Tibial nerve (tissue), 4 donors: ENCODE results near the gene PPP2R3A. TPM values are rescaled to one million over a fixed set of nuclear protein-coding genes. Genes with fewer than 3 reads are reported as not detected.

Source experiments
- DNase-seq, 2 donors: peaks; one replicate each; pipeline ENCODE4 v3.0.0-alpha.2; 2019; ENCODE audit warnings: low spot score in 2 of 2
- H3K27ac ChIP-seq, 4 donors: fragments of 200-600 bp; sonication (generic) in 3 of 4; one replicate each; pipeline ENCODE4 v1.5.1; 2017 to 2019; ENCODE audit warnings: mild to moderate bottlenecking in 1 of 4
- H3K27me3 ChIP-seq, 2 donors: fragments of 200-600 bp; sonication (generic) in 1 of 2; one replicate each; pipeline versions ENCODE4 v1.5.1 to v1.6.0; 2017 to 2019
- H3K36me3 ChIP-seq, 3 donors: fragments of 200-600 bp; sonication (generic); one replicate each; pipeline ENCODE4 v1.5.1; 2018 to 2019
- H3K4me1 ChIP-seq, 4 donors: fragments of 200-600 bp; sonication (generic) in 3 of 4; one replicate each; pipeline ENCODE4 v1.5.1; 2017 to 2019
- H3K4me3 ChIP-seq, 4 donors: fragments of 200-600 bp; sonication (generic) in 3 of 4; one replicate each; pipeline ENCODE4 v1.5.1; 2017 to 2019; ENCODE audit warnings: mild to moderate bottlenecking in 1 of 4, moderate library complexity in 1 of 4
- H3K9me3 ChIP-seq, 4 donors: fragments of 200-600 bp; sonication (generic) in 3 of 4; one replicate each; pipeline ENCODE4 v1.5.1; 2017 to 2019
- EP300 ChIP-seq, 2 donors: sonication (generic); formaldehyde crosslinking; IDR thresholded peaks; one replicate each; pipeline ENCODE4 v1.6.1; 2017; ENCODE audit warnings: antibody characterized with exemption in 2 of 2, mild to moderate bottlenecking in 1 of 2
- POLR2A ChIP-seq, 2 donors: fragments of 450-650 bp; IDR thresholded peaks; one replicate each; pipeline ENCODE4 v1.6.1; 2017; ENCODE audit warnings: antibody characterized with exemption in 2 of 2, mild to moderate bottlenecking in 2 of 2, moderate library complexity in 2 of 2
- WGBS, 2 donors: methylation state at CpG; one replicate each; pipeline ENCODE4 v1.1.5; 2018; 5-methylcytosine and 5-hydroxymethylcytosine counted together
- total RNA-seq, 4 donors: library from RNA; depleted of rRNA; stranded (reverse); fragments of >200 nt; gene quantifications; one replicate each; pipeline ENCODE4 v1.1.0, GENCODE V29; 2016
- TF ChIP-seq, protein P1 (sequence below), 5 experiments: fragments of 200-600 bp in 3 of 5; fragments of 450-650 bp in 2 of 5; sonication (generic) in 3 of 5; IDR thresholded peaks; one replicate each; pipeline ENCODE4 v1.5.1; 2016 to 2019; ENCODE audit warnings: antibody characterized with exemption in 5 of 5, mild to moderate bottlenecking in 3 of 5, moderate library complexity in 2 of 5

Gene PPP2R3A, protein sequence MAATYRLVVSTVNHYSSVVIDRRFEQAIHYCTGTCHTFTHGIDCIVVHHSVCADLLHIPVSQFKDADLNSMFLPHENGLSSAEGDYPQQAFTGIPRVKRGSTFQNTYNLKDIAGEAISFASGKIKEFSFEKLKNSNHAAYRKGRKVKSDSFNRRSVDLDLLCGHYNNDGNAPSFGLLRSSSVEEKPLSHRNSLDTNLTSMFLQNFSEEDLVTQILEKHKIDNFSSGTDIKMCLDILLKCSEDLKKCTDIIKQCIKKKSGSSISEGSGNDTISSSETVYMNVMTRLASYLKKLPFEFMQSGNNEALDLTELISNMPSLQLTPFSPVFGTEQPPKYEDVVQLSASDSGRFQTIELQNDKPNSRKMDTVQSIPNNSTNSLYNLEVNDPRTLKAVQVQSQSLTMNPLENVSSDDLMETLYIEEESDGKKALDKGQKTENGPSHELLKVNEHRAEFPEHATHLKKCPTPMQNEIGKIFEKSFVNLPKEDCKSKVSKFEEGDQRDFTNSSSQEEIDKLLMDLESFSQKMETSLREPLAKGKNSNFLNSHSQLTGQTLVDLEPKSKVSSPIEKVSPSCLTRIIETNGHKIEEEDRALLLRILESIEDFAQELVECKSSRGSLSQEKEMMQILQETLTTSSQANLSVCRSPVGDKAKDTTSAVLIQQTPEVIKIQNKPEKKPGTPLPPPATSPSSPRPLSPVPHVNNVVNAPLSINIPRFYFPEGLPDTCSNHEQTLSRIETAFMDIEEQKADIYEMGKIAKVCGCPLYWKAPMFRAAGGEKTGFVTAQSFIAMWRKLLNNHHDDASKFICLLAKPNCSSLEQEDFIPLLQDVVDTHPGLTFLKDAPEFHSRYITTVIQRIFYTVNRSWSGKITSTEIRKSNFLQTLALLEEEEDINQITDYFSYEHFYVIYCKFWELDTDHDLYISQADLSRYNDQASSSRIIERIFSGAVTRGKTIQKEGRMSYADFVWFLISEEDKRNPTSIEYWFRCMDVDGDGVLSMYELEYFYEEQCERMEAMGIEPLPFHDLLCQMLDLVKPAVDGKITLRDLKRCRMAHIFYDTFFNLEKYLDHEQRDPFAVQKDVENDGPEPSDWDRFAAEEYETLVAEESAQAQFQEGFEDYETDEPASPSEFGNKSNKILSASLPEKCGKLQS (N-terminal part only)
- 10 to 100 TPM; 12.3 to 18.2 (median 13.4) TPM for total RNA-seq

- H3K4me3 ChIP-seq = peak within 1 kb of the TSS; percentile 54 to 94 (median 60)
- H3K9me3 ChIP-seq = peaks cover 0 to 8% (median 0%) of the 10 kb centered on the region in 4 donors
- H3K36me3 ChIP-seq = no peaks in the 10 kb centered on the region
- WGBS, 2 donors = 1 to 2% methylated on average over 27 to 51 of the region's 83 CpGs
- peak within 1 kb of the TSS; percentile 86 to 98 (median 94) for H3K27ac ChIP-seq
- DNase-seq = peak; percentile 70 to 71
- H3K4me1 ChIP-seq = peaks cover 0 to 42% (median 11%) of the 10 kb centered on the region in 4 donors
- TF ChIP-seq POLR2A (IDR thresholded peaks at IDR 0.05) = peak; percentile 19 to 65
- TF ChIP-seq, protein P1, sequence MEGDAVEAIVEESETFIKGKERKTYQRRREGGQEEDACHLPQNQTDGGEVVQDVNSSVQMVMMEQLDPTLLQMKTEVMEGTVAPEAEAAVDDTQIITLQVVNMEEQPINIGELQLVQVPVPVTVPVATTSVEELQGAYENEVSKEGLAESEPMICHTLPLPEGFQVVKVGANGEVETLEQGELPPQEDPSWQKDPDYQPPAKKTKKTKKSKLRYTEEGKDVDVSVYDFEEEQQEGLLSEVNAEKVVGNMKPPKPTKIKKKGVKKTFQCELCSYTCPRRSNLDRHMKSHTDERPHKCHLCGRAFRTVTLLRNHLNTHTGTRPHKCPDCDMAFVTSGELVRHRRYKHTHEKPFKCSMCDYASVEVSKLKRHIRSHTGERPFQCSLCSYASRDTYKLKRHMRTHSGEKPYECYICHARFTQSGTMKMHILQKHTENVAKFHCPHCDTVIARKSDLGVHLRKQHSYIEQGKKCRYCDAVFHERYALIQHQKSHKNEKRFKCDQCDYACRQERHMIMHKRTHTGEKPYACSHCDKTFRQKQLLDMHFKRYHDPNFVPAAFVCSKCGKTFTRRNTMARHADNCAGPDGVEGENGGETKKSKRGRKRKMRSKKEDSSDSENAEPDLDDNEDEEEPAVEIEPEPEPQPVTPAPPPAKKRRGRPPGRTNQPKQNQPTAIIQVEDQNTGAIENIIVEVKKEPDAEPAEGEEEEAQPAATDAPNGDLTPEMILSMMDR (IDR thresholded peaks at IDR 0.05) = peak in 1 of 5 experiments; percentile 10
- TF ChIP-seq EP300 (IDR thresholded peaks at IDR 0.05) = peak in 1 of 2 donors; percentile 71
- H3K27me3 ChIP-seq = no peaks in the 10 kb centered on the region
Observed at GRCh38 chr3:135965506-135966270, at the start of gene PPP2R3A. Gene PPP2R3A (plus strand): TSS chr3:135965728. CDS start chr3:136001499, 35,771 bp downstream.

DNA sequence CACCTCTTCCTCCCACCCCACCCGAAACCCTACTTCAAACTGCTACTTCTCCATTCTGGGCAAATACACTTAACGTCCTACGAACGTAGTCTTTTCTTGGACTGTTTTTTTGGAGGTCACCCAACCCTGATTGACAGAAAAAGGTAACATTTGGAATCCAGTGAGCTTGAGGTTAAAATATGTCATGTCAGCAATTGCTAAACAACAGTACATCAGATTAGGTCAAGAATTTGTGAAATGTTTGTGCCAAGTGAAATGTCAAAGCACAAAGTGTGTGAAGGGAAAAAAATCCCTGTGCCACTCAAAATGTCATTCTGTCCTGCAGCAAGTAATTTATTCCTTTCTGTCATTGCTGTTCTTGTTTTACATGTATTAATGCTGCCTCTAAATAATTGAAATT, 49.2 kb upstream of the PPP2R3A start:
- WGBS, 2 donors = 51 to 52% methylated on average over 4 of the region's 4 CpGs
- Histone ChIP-seq H3K36me3 (no peaks in the 10 kb centered on the region), H3K27ac (no peak overlapping the region), H3K9me3 (no peaks in the 10 kb centered on the region), H3K4me1 (no peaks in the 10 kb centered on the region), H3K4me3 (no peak overlapping the region), H3K27me3 (no peaks in the 10 kb centered on the region)
- TF ChIP-seq, protein P1 (IDR thresholded peaks at IDR 0.05) = no peak
- TF ChIP-seq EP300 (IDR thresholded peaks at IDR 0.05) (no peak), POLR2A (IDR thresholded peaks at IDR 0.05) (no peak)
- DNase-seq = no peak

GRCh38 chr3:135917076-135917475, 48.5 kb upstream of the PPP2R3A start:
- DNase-seq = no peak
- whole genome bisulfite sequencing, 2 donors = 31 to 51% methylated on average over 3 of the region's 3 CpGs
- no peak overlapping the region for H3K4me3 ChIP-seq
- H3K36me3 ChIP-seq = no peaks in the 10 kb centered on the region
- no peaks in the 10 kb centered on the region for H3K4me1 ChIP-seq
- no peaks in the 10 kb centered on the region for H3K27me3 ChIP-seq
- no peaks in the 10 kb centered on the region for H3K9me3 ChIP-seq
- no peak overlapping the region for H3K27ac ChIP-seq
- no peak for TF ChIP-seq EP300 (IDR thresholded peaks at IDR 0.05)
- TF ChIP-seq, protein P1 (IDR thresholded peaks at IDR 0.05) = no peak
- TF ChIP-seq POLR2A (IDR thresholded peaks at IDR 0.05) = no peak

DNA sequence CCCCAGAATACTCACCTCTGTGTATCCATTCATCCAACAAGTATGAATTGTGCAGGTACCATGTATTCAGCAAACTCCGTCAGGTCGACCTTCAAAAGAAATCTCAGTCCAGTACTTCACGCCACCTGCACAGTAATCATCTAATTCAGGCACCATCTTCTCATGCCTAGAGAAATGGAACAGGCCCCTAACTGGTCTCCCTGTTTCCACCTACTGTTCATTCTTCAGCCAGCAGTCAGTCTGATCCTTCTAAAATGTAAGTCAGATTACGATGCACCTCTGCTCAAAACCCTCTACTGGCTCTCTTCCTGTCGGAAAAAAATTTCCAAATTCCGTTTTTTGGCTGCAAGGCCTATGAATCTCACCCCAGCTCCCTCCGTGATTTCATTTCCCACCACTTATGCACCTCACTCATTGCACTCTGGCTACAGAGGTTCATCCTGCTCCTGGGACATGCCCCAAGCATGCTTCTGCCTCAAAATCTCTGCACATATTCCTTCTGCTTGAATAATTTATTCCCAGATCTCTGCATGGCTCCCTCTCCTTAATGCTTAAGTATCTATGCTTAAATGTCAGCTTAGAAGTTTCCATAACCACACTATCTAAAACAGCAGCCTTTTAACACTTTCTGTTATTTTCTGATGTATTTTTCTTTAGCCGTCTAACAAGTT, 47.5 kb upstream of the PPP2R3A start:
- H3K4me3 ChIP-seq = no peak overlapping the region
- no peak overlapping the region for H3K27ac ChIP-seq
- WGBS, 2 donors = 84 to 91% methylated on average over 8 of the region's 8 CpGs
- no peaks in the 10 kb centered on the region for H3K4me1 ChIP-seq
- H3K27me3 ChIP-seq = no peaks in the 10 kb centered on the region
- H3K36me3 ChIP-seq = no peaks in the 10 kb centered on the region
- TF ChIP-seq, protein P1 (IDR thresholded peaks at IDR 0.05) = no peak
- no peak for TF ChIP-seq POLR2A (IDR thresholded peaks at IDR 0.05)
- TF ChIP-seq EP300 (IDR thresholded peaks at IDR 0.05) = no peak
- DNase-seq = no peak
- H3K9me3 ChIP-seq = no peaks in the 10 kb centered on the region
